Lung microvascular endothelial cell (primary cell): ENCODE data around the gene EBLN2. TPM values are rescaled to one million over a fixed set of nuclear protein-coding genes. Genes with fewer than 3 reads are reported as not detected.
"Not testable (repeated sequence)": the region's sequence is repeated elsewhere in the genome, so short reads cannot be mapped to it uniquely, and the experiment has no call there.

Source experiments
- DNase-seq, 2 donors: peaks; one replicate each; pipeline versions ENCODE4 v3.0.0 to v3.0.0-alpha.2; 2010; ENCODE audit warnings: low read depth in 2 of 2
- total RNA-seq: library from RNA; depleted of rRNA; stranded (reverse); fragments of >200 nt; gene quantifications from 2 replicates; pipeline ENCODE4 v1.2.1, GENCODE V29; 2014

Gene EBLN2
- total RNA-seq, 1 donor from 2014 or later = 3.0 TPM

DNA sequence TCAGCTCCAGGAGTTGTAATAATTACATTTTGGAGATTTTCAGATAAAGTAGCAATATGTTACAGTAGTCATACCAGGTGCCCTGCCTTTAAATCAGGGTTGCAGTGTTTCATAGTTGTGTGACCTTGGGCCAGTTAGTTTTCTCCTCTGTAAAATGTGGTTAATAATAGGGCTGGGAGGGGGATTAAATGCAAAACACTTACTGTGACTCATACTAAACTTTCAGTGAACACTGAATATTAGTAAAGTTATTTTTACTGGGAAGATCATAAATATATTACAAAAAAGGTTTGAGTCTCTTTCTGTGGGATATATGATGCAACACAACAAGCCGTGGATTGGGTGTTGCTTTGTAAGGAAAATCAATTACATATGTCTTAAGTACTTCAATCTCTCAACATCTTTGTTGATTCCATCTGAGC lies 1.1 kb upstream of the EBLN2 start:
- DNase-seq = no peak

- not testable (repeated sequence) for DNase-seq
Observed at GRCh38 chr3:73066243-73066642, 4.8 kb downstream of the EBLN2 start.

DNA sequence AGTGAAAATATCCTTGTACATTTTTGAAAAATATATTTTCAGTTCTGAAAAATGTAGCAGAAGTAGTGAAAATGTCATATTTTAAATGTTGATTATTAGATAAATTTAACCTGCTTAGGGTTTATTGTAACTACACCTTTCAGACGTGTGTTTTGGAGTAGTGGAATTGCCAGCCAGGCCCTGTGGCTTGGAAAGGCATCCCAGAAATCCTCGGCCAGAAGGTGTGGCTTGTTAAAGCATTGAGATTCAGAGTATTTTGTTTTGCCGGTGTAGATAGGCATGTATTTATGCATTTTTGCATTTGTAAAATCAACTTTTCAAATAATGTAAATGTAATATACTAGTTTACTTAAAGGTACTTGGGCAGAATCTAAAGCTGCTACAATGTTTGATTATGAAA lies 7.0 kb downstream of the EBLN2 start:
- no peak for DNase-seq

- no peak for DNase-seq
Observed at GRCh38 chr3:73069187-73069586, 7.7 kb downstream of the EBLN2 start.

DNA sequence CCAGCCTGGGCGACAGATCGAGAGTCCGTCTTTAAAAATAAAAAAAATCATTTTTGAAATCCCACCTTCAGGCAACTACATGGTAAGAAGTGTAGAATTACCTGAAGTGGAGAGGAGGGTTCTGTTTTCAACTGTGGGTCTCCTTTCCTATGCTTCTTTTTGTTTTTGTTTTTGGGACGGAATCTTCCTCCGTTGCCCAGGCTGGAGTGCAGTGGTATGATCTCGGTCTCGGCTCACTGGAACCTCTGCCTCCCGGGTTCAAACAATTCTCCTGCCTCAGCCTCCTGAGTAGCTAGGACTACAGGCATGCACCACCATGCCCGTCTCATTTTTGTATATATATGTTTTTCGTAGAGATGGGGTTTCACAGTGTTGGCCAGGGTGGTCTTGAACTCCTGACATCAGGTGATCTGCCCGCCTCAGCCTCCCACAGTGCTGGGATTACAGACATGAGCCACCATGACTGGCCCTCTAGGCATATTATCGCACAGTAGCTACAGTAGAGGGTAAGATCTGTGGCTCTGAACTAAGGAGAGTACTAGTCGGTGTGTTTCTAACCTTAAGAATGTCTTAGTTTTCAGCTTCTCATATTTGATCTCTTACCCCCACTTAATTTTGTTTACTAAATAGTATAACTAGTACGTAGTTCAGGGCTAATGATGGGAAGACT lies 8.5 kb downstream of the EBLN2 start:
- DNase-seq = no peak

- no peak for DNase-seq
Observed at GRCh38 chr3:73070675-73071575, 9.5 kb downstream of the EBLN2 start.

DNA sequence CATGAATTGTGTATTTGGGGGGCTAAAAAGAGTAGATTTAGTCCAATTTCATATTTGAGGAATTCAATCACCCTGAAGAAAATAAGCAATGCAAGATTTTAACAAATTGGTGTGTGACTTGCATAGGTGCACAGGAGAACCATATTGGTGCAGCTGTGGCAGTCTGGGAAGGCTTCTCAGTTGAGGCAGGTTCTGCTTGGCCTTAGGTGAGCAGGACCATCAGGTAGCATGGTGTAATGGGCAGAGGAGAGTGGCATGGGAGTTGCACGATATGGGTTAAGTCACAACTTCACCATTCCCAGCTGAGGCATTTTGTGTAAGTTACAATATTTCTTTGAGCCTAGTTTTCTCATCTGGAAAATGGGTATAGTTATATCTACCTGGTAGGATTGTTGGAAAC lies 10.5 kb downstream of the EBLN2 start:
- no peak for DNase-seq

DNA sequence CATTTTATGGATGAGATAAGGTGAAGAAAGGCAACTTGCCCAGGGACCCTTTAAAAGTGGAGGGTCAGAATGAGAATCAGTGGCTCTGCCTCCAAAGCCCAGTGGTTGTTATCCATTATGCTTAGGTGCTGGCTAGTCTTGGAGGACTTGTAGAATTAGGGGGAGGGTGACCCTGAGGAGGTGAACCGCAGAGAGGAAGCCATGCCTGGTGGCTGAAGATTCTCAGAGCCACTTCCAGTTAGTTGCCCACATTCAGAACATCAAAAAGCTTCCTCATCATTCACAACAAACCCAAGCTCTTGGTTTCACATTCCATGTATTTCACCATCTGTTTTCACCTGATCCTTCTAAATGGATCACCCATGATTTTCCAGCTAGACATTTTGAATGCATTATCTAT lies 11.2 kb downstream of the EBLN2 start:
- DNase-seq = no peak

GRCh38 chr3:73073091-73073707 lies 11.7 kb downstream of the EBLN2 start:
- no peak for DNase-seq

DNA sequence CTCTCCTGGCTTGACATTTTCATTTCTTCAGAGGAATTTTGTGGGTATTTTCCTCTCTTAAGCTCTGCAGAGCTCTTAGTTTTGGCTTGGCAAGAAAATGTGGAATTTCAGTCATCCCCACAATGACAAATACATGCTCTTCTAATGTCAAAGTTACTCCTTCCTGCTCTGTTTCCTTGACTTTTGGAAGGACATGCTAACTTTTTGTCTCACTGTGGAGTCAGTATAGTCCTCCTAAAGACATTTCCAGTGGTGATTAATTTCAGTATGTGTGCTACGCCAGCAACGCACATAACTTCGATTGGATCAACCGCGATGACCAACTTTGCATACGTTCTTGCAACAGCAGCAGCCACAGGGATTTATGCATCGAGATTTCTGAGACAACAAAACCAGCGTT lies 13.3 kb downstream of the EBLN2 start:
- no peak for DNase-seq

GRCh38 chr3:73080216-73080966 lies 18.9 kb downstream of the EBLN2 start:
- no peak for DNase-seq

DNA sequence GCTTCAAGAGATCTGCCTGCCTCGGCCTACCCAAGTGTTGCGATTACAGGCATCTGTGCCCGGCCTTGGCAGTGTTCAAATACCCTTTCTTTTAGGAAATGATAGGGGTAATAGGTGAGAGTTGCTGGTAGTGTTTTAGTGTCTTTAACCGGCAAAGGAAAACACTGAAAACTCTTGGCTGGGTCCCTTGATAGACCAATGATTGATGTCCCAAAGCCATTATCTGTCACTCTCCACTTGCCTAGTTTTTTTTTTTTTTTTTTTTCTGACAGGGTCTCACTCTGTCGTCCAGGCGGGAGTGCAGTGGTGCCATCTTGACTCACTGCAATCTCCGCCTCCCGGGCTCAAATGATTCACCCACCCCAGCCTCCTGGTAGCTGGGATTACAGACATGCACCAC lies 19.7 kb downstream of the EBLN2 start:
- DNase-seq = no peak

GRCh38 chr3:73084170-73084569 lies 22.7 kb downstream of the EBLN2 start:
- DNase-seq = no peak

GRCh38 chr3:73086071-73086494 lies 24.6 kb downstream of the EBLN2 start:
- DNase-seq = peak; percentile 46 to 69

DNA sequence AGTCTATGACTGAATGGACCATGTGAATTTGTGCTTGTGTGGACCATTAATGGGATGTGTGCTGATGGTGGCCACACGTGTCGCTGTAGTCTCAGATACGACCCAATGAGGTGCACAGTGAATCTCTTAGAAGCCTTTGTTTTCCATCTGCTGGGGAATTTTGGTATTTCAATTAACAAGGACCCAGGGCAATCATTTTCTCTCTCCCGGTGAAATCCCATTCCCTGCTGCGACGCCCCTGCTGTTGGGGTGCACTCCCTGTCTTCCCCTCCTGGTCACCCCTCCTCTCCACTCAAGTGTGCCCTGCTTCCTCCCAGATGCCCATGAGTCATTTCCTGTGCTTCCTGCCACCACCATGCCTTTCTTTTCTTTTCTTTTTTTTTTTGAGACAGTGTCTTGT lies 32.7 kb downstream of the EBLN2 start:
- DNase-seq = peak in 1 of 2 donors; percentile 10

DNA sequence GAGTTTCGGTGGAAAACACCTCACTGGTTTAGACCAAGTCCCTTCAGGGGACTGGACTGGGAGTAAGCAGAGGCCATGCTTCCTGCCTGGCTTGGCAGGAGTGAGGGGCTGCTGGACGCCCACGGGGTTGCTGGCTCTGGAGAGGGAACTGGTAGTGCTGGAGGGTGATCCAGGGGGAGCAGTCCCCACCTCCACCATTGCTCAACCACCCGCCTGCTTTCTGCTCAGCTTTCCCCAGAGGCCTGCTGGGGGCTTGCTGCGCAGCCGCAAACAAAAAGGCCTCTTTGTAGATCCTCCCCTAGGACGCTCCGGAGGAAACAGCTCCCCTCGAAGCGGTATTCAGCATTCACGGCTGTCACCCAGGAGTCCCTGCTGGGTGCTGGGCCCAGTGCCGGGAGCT lies 33.5 kb downstream of the EBLN2 start:
- no peak for DNase-seq

GRCh38 chr3:73096169-73096568 lies 34.7 kb downstream of the EBLN2 start:
- DNase-seq = no peak

DNA sequence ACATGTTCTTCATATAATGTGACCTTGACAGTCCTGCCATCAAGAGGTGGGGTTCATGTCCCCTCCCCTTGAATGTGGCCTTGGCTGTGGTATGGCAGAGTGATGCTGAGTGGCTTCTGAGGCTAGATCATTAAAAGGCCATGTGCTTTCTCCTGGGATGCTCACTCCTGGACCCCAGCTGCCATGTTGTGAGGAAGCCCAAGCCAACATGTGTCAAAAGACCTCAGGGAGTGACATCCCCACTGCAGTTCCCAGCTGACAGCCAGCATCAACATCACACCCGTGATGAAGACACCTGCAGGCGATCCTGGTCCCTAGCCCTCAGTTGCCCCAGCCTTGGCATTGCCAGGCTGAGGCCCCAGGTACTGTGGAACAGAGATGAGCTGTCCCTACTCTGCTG lies 36.6 kb downstream of the EBLN2 start:
- DNase-seq = no peak

GRCh38 chr3:73098873-73099272 lies 37.4 kb downstream of the EBLN2 start:
- no peak for DNase-seq

DNA sequence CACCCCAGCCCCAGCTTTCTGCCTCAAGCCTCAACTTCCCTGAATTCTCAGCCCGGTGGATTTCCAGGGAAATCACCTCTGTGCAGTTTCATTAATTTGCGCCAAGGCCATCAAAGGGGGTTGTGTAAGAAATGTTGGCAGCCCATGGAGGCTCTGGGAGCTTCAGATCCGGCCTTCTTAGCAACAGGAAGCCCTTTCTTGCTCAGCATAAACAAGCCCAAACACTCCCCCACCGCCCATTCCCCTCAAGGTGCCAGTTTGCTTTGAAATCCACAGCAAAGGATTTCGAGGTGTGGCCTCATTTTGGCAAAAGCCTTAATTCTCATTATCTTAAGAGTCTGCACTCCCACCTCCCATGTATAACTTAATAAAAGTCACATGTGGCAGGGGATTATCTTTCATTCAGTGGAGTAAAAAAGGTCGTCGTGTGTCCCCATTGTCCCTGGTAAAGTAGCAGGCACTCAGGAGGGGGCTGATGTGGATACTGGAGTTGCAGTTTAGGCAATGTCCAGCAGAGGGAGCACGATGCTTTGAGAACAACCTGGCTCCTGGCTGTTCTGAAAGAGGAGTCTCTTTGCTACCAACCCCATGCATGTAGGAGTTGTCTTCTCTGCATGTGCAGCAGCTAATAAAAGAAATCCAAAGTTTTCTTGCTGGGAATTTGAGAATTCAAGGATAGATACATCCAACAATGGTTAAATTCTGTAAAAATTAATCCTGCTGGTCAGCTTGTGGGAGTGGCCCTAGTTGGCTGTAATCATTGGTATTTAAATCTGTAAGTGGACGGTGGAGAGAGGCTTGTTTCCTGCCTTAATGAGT lies 39.5 kb downstream of the EBLN2 start:
- DNase-seq = peak; percentile 77 to 84

GRCh38 chr3:73101881-73102280 lies 40.4 kb downstream of the EBLN2 start:
- DNase-seq = no peak
